H54 (cell line): ENCODE results near the gene PVALEF.
"Not testable (repeated sequence)": the region's sequence is repeated elsewhere in the genome, so short reads cannot be mapped to it uniquely, and the experiment has no call there.

ENCODE experiments used
- DNase-seq: peaks from one replicate; pipeline ENCODE4 v3.0.0; 2011; ENCODE audit warnings: low spot score, mixed read lengths; ENCODE audit not compliant: insufficient read length
- FAIRE-seq: peaks from 3 replicates; lab custom pipeline; 2011; peaks lifted over from hg19 to GRCh38; lab: Jason Lieb, UNC
- POLR2A ChIP-seq: IDR thresholded peaks from 2 replicates; pipeline ENCODE4 v1.6.1; 2011; ENCODE audit warnings: low read depth, mild to moderate bottlenecking, low read length

The PVALEF gene

DNA sequence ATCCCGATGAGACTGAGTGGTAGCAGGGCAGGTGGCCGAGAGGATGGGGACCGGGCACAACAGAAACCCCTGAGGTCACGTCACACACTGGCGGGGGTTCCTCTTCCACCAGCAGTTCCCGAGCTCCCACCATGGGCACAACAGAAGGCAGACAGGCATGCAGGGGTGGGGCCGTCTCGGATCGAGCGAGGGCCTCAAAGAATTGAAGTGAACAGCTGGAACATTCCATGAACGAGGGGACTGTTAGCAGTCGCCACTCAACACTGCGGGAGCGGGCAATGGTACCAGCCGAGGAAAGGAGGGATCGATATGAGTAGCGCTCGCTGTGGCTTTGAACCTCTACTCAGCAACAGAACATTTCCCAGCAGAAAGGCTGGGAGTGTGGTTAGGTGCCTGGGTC is 52.2 kb downstream of the PVALEF start:
- TF ChIP-seq POLR2A: no peak
- no peak for FAIRE-seq
- DNase-seq: no peak

- TF ChIP-seq POLR2A: no peak
- FAIRE-seq (no peak), DNase-seq (no peak)
These were observed 53.2 kb downstream of the PVALEF start for GRCh38 chr17:81218459-81218858.

DNA sequence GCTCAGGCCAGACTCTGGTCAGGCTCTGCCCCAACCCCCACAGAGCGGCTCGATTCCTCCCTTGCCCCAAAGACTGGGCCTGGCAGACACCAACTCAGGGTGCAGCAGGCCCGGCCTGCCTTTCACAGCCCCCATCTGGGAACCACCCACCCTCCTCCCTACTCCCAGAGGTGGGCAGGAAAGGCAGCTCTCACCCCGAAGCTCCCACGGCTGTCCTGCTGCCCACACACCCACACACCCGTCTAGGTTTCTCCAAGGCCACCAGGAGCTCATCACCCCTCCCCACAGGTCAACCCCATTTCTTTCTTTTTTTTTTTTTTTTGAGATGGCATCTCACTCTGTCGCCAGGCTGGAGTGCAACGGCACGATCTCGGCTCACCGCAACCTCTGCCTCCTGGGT is 53.7 kb downstream of the PVALEF start:
- TF ChIP-seq POLR2A: no peak
- FAIRE-seq (no peak), DNase-seq (no peak)

DNA sequence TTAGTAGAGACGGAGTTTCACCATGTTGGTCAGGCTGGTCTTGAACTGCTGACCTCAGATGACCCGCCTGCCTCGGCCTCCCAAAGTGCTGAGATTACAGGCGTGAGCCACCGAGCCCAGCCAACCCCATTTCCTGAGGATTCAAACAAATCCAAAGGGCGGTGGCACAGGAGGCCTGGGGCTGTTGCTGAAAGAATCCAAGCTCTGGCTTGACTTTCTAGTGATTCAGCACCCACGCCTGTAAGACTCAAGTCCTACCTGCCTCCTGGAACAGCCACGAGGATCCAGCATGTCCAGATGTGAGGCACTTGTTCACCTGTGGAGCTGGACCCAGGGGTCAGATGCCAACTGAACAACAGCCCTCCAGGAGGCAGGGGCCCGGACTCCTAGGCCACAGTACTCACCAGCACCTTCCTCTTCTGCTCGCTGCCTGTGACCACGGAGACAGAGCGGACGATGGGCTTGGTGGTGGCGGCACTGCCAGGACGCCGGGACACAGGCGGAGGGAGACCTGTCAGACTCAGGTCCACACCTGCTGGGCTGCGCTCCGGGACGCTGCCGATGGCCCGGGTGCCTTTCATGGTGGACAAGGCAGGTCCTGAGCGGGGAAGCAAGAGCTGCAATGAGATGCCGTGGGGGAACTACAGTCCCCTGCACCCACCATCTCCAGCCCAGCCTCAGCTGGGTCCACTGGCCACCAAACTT is 54.3 kb downstream of the PVALEF start:
- no peak for TF ChIP-seq POLR2A
- DNase-seq: no peak
- no peak for FAIRE-seq

GRCh38 chr17:81221371-81221841 is 56.1 kb downstream of the PVALEF start:
- DNase-seq (no peak), FAIRE-seq (no peak)
- TF ChIP-seq POLR2A: no peak

GRCh38 chr17:81221842-81222619 is 56.7 kb downstream of the PVALEF start:
- FAIRE-seq: no peak
- no peak for DNase-seq
- TF ChIP-seq POLR2A: no peak

DNA sequence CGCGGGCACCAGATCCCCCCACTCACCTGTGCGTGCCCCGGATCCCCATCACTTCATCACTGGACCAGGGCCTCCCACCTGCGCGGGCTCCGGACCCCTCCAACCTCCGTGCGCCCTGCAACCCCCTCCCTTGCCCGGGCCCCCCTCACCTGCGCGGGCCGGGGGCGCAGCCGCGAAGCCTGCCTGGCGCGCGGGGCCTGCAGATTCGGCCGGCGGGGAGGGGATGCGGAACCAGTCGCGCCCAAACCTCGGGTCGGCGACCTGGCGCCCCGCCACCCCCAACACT is 57.3 kb downstream of the PVALEF start:
- DNase-seq (no peak), FAIRE-seq (no peak)
- no peak for TF ChIP-seq POLR2A

DNA sequence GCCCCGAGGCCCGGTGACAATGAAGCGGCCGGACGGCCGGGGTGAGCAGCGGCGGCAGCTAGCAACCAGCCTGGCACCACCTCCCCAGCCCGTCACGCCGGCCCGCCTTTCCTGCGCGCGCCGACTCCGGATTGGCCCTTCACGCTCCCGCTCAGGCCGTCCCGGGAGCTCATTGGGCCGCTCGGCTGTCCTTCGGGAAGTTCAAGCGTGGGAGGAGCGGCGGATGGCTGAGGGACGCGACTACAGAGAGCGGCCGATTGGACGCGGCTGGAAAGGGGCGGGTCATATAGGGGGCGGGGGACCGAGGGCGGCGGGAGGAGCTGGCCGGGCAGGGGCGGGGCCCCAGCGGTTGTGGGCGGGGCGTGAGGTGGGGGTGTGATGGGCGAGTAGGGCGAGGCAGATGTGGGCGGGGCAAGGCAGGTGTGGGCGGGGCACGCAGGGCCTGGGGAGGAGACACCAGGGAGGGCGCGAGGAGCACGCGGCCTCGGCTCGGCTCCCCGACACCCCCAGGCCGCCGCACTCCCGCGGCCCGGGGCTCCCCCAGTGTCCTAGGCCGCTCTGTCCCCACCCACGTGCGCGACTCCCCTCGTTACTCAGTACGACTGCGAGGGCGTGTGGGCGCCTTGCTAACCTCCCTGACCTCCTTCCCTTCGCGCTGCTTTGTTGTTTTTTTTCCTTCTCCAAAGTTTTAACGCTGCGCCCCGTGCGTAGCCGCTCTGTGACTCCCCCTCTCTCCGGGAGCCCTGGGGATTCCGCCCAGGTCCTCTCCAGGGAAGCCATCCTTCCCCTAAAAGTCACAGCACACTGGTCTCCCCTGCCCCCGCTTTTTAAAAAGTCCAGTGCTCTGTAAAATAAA is 57.8 kb downstream of the PVALEF start, which contains the start of gene CEP131:
Gene CEP131 (minus strand): TSS at position 60 of the 856 bp plus-strand sequence. CDS start 2,909 bp downstream, outside the sequence.
- TF ChIP-seq POLR2A: peak; percentile 72
- FAIRE-seq (no peak), DNase-seq (peak; percentile 99)

DNA sequence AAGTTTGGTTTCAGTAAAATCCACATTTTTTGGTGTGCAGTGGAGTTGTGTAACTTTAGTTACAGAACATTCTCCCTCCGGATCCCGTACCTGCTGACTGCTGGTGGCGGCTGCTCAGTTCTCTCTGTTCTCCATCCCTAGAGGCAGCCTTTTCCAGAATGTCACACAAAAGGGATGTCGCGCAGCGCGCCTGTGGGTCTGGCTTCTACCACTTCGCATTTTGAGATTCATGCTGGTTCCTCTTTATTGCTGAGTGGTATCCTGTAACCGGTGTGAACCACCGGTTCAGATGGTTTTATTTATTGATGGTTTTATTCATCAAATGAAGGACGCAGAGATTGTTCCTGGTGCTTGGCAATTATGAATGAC is 58.4 kb downstream of the PVALEF start:
- FAIRE-seq (no peak), DNase-seq (no peak)
- TF ChIP-seq POLR2A: no peak

DNA sequence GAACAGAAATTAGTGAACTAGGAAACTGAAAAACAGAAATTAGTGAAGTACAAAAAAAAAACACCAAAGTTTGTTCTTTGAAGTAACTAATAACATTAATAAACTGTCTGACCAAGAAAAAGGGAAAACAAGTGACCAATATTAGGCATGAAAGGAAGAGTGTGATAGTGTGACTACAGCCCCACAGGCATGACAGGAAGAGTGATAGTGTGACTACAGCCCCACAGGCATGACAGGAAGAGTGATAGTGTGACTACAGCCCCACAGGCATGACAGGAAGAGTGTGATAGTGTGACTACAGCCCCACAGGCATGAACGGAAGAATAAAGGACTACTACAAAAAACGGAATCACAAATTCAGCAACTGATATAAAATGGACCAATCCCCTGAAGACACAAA is 62.3 kb downstream of the PVALEF start:
- not testable (repeated sequence) for DNase-seq, FAIRE-seq

DNA sequence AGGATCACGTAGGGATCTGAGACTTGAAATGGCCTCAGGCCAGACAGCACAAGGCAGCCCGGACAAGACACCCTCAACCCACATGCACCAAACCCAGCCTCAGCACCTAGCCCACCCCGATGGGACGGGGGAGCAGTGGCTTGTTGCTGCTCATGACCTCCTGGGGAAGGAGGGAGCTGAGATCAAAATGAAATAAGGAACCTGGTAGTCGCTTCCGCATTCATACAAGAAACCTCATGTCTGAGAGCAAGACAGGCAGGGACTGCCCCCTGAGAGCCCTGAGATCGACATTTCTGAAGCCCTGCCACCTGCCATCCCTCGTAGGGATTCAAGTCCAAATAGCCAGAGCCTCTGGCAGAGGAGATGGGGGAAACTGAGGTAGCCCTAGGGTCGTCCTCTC is 63.1 kb downstream of the PVALEF start:
- no peak for DNase-seq

GRCh38 chr17:81228834-81229665 is 63.7 kb downstream of the PVALEF start:
- no peak for TF ChIP-seq POLR2A
- FAIRE-seq: no peak
- no peak for DNase-seq

More for the DNA sequence above, 63.1 kb downstream of the PVALEF start:
- FAIRE-seq: no peak
- no peak for TF ChIP-seq POLR2A

DNA sequence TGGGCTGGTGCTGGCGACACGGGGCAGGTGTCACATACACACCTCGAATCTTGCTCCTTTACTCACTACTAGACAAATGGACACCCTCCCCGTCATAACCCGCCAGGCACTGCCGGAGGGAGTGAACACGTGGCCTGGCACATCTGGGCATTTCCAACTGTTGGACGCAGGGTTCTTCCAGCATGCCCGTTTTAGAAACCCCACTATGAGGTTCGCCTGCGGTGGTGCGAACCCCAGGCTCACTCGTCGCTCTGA is 64.3 kb downstream of the PVALEF start:
- no peak for TF ChIP-seq POLR2A
- DNase-seq (no peak), FAIRE-seq (no peak)
